ENCODE results near the gene KIFAP3. TPM values are rescaled to one million over a fixed set of nuclear protein-coding genes. Genes with fewer than 3 reads are reported as not detected.

Gene KIFAP3
- total RNA-seq, 1 experiment from 2014 or later: 3.8 TPM

- Histone ChIP-seq H3K4me1 (ENCODE audit: insufficient read depth, low read length) (no peaks in the 10 kb centered on the region; the same call in 1 of the 2 replicates), H4K8ac (replicated peaks; ENCODE audit: insufficient read length, low read depth, low read length) (no peak overlapping the region), H3K23ac (ENCODE audit: insufficient read length, low read depth, low read length) (no peak overlapping the region), H4K5ac (ENCODE audit: insufficient read length, low read depth, low read length) (no peak overlapping the region), H3K9me3 (ENCODE audit: control insufficient read depth, low read depth, low read length) (no peaks in the 10 kb centered on the region), H2BK15ac (ENCODE audit: low read depth, low read length) (no peak overlapping the region), H3K4me2 (ENCODE audit: insufficient read depth, insufficient read length, low read length) (no peak overlapping the region), H2BK20ac (ENCODE audit: low read depth, low read length, poor library complexity, severe bottlenecking) (no peak overlapping the region), H3K14ac (ENCODE audit: insufficient read depth, low read length) (no peak overlapping the region), H4K91ac (ENCODE audit: insufficient read length, low read depth, low read length) (no peak overlapping the region), H3K9ac (ENCODE audit: extremely low read depth, insufficient read length, low read length) (no peak overlapping the region), H4K20me1 (ENCODE audit: control insufficient read depth, insufficient read depth, insufficient read length) (no peaks in the 10 kb centered on the region), H3K27me3 (ENCODE audit: insufficient read depth, low read length) (no peaks in the 10 kb centered on the region), H2BK12ac (ENCODE audit: insufficient read length, low read depth, low read length) (no peak overlapping the region), H3K27ac (ENCODE audit: insufficient read length, low read depth, low read length) (no peak overlapping the region), H2AFZ (ENCODE audit: low read length) (no peak overlapping the region), H2BK5ac (ENCODE audit: insufficient read length, low read length) (no peak overlapping the region), H3K56ac (ENCODE audit: insufficient read length, low read depth, low read length) (no peak overlapping the region), H3K18ac (ENCODE audit: insufficient read length, low read depth, low read length) (no peak overlapping the region), H3T11ph (ENCODE audit: low read length) (no peak overlapping the region), H2AK5ac (ENCODE audit: insufficient read length, low read length) (no peak overlapping the region), H2BK120ac (ENCODE audit: low read depth, low read length, poor library complexity, severe bottlenecking) (no peak overlapping the region), H3K4ac (ENCODE audit: low read depth, low read length) (no peak overlapping the region), H3K79me1 (ENCODE audit: insufficient read depth, low read depth, low read length, poor library complexity, severe bottlenecking) (no peaks in the 10 kb centered on the region), H3K23me2 (ENCODE audit: insufficient read length, low read depth, low read length, poor library complexity, severe bottlenecking) (no peaks in the 10 kb centered on the region), H3K79me2 (ENCODE audit: insufficient read depth, low read length) (no peaks in the 10 kb centered on the region)
- TF ChIP-seq CTCF (conservative IDR thresholded peaks at IDR 0.05): no peak
- no peak for DNase-seq
- no CpG with 5 or more reads among the region's 1 CpG for WGBS (ENCODE audit: extremely low coverage, insufficient read length, low lambda C conversion rate)
- Mint-ChIP-seq H3K9me3 (no peaks in the 10 kb centered on the region), H3K4me3 (no peak overlapping the region), H3K27me3 (ENCODE audit: low read depth) (no peaks in the 10 kb centered on the region), H3K4me1 (peaks cover 7 to 10% of the 10 kb centered on the region in 2 experiments), H3K27ac (no peak overlapping the region), H3K36me3 (ENCODE audit: insufficient read depth in 1 of 3, low read depth in 3 of 3) (no peaks in the 10 kb centered on the region)
These were observed 88.7 kb downstream of the KIFAP3 start for GRCh38 chr1:169985757-169986156.

All from H9 (cell line).